ENCODE data around the gene DHX8. TPM values are rescaled to one million over a fixed set of nuclear protein-coding genes. Genes with fewer than 3 reads are reported as not detected.

Gene DHX8
- total and polyA plus RNA-seq, 10 donors: 20.4 to 63.3 (median 44.7) TPM

DNA sequence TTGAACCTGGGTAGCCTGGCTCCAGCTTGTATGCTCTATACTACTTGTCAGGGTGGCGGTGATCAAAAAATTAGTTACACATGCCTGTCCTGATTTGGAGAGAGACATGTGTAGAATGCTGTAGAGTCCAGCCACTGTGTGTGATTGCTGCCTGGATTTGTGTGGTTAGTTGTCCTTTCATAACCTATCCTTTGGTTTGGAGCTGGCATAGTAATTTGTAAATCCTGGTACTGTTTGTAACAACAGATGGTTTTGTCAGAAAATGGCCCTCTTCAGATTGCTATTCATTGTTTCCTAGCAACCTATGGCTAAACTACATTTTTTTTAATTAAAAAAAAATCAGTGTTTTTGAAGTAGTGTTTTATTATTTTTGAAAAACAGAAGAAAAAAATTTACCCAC, 31.9 kb downstream of the DHX8 start:
- no peaks in the 10 kb centered on the region for H3K27me3 ChIP-seq (replicated peaks in 1 of 7)
- intact Hi-C loops (cut with DNase I; ENCODE audit: low total_unique reads): no loop called here
- H3K36me3 ChIP-seq: peaks cover 0 to 100% (median 90%) of the 10 kb centered on the region in 6 donors
- no peak for DNase-seq
- TF ChIP-seq POLR2A (IDR thresholded peaks at IDR 0.05): no peak
- no peak for TF ChIP-seq POLR2AphosphoS5 (IDR thresholded peaks at IDR 0.05)
- TF ChIP-seq CTCF (IDR thresholded peaks at IDR 0.05 in 8 of 11, conservative IDR thresholded peaks at IDR 0.05 in 3 of 11): no peak
- 99 to 100% (median 100%) methylated on average over 1 of the region's 1 CpG for WGBS, 5 donors
- no peak overlapping the region for H3K27ac ChIP-seq
- H3K4me3 ChIP-seq: no peak overlapping the region
- no peaks in the 10 kb centered on the region for H3K4me1 ChIP-seq
- H3K9me3 ChIP-seq: no peaks in the 10 kb centered on the region

GRCh38 chr17:43517161-43517560, 33.4 kb downstream of the DHX8 start:
- DNase-seq: no peak
- intact Hi-C loops (cut with DNase I; ENCODE audit: low total_unique reads): no loop called here
- Histone ChIP-seq H3K4me3 (no peak overlapping the region), H3K9me3 (no peaks in the 10 kb centered on the region), H3K36me3 (peaks cover 11 to 100% (median 95%) of the 10 kb centered on the region in 6 donors), H3K27me3 (replicated peaks in 1 of 7) (no peaks in the 10 kb centered on the region), H3K4me1 (no peaks in the 10 kb centered on the region), H3K27ac (no peak overlapping the region)
- TF ChIP-seq POLR2AphosphoS5 (IDR thresholded peaks at IDR 0.05) (no peak), POLR2A (IDR thresholded peaks at IDR 0.05) (no peak), CTCF (IDR thresholded peaks at IDR 0.05 in 8 of 11, conservative IDR thresholded peaks at IDR 0.05 in 3 of 11) (no peak)
- WGBS, 5 donors: 64 to 83% (median 69%) methylated on average over 6 of the region's 6 CpGs

GRCh38 chr17:43517615-43518386, 34.0 kb downstream of the DHX8 start:
- Histone ChIP-seq H3K4me3 (no peak overlapping the region), H3K9me3 (no peaks in the 10 kb centered on the region), H3K27me3 (replicated peaks in 1 of 7) (no peaks in the 10 kb centered on the region), H3K36me3 (peaks cover 11 to 100% (median 95%) of the 10 kb centered on the region in 6 donors), H3K4me1 (no peaks in the 10 kb centered on the region), H3K27ac (no peak overlapping the region)
- WGBS, 5 donors: 72 to 83% (median 81%) methylated on average over 8 of the region's 8 CpGs
- intact Hi-C loops (cut with DNase I; ENCODE audit: low total_unique reads): no loop called here
- TF ChIP-seq POLR2A (IDR thresholded peaks at IDR 0.05): no peak
- DNase-seq: no peak

- H3K4me3 ChIP-seq: no peak overlapping the region
- DNase-seq: no peak
- peaks cover 11 to 100% (median 96%) of the 10 kb centered on the region in 6 donors for H3K36me3 ChIP-seq
- no peak overlapping the region for H3K27ac ChIP-seq
- H3K27me3 ChIP-seq (replicated peaks in 1 of 7): no peaks in the 10 kb centered on the region
- 93 to 100% (median 98%) methylated on average over 4 of the region's 4 CpGs for WGBS, 5 donors
- TF ChIP-seq CTCF (IDR thresholded peaks at IDR 0.05 in 8 of 11, conservative IDR thresholded peaks at IDR 0.05 in 3 of 11) (no peak), POLR2AphosphoS5 (IDR thresholded peaks at IDR 0.05) (no peak), POLR2A (IDR thresholded peaks at IDR 0.05) (no peak)
- no peaks in the 10 kb centered on the region for H3K4me1 ChIP-seq
- H3K9me3 ChIP-seq: no peaks in the 10 kb centered on the region
- intact Hi-C loops (cut with DNase I; ENCODE audit: low total_unique reads): no loop called here
These were observed 37.6 kb downstream of the DHX8 start for GRCh38 chr17:43521389-43521788.

All from spleen (tissue), 11 donors.